ENCODE results near the gene ENAH. TPM values are rescaled to one million over a fixed set of nuclear protein-coding genes. Genes with fewer than 3 reads are reported as not detected.

ENAH gene
- polyA plus RNA-seq, 1 experiment = 121 TPM

- Histone ChIP-seq H3K4me3 (ENCODE audit: low read depth, low read length) (no peak overlapping the region), H3K27me3 (ENCODE audit: control insufficient read depth, insufficient read depth, low read length) (no peaks in the 10 kb centered on the region), H3K9me3 (ENCODE audit: control insufficient read depth, insufficient read depth, low read length) (no peaks in the 10 kb centered on the region), H3K27ac (ENCODE audit: low read depth, low read length) (no peak overlapping the region)
- ChIA-PET CTCF (interaction anchor here (1.1 to 1.3 kb wide), 3 partner anchors 286 to 502 kb away, joined by 3 to 4 read pairs (median 3); no protein-coding TSS in a partner anchor), POLR2A (interaction anchor here (0.7 kb wide), 1 partner anchor 435 kb away, joined by 11 read pairs; no protein-coding TSS in a partner anchor)
- no peak for DNase-seq (ENCODE audit: low read depth, low spot score)
- TF ChIP-seq CTCF (IDR thresholded peaks at IDR 0.05; ENCODE audit: low read depth, low read length) = no peak
Observed at GRCh38 chr1:225485991-225486530, 166.9 kb downstream of the ENAH start.

DNA sequence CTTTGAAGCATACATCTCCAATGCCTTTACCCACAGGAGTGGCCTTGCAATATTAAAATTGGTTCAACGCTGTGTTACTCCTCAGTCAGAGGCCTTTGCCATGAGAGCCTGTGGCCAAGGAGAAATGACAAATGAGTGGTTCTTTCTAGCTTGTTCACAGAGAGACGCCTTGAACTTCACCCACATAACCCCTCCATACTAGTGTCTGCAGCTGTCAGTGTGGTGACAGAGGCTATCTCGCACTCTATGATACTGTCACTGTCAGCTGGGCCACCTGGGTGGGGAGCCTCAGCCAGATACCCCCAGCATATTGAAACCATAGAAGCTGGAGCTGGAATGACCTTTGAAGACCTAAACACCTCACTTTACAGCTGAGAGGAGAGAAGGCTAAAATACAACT is 167.7 kb downstream of the ENAH start:
- no peak overlapping the region for H3K27ac ChIP-seq (ENCODE audit: low read depth, low read length)
- DNase-seq (ENCODE audit: low read depth, low spot score) = no peak
- no peaks in the 10 kb centered on the region for H3K9me3 ChIP-seq (ENCODE audit: control insufficient read depth, insufficient read depth, low read length)
- H3K27me3 ChIP-seq (ENCODE audit: control insufficient read depth, insufficient read depth, low read length) = no peaks in the 10 kb centered on the region
- H3K4me3 ChIP-seq (ENCODE audit: low read depth, low read length) = no peak overlapping the region
- ChIA-PET CTCF (interaction anchor here (0.6 to 1.6 kb wide), 4 partner anchors 112 to 503 kb away, joined by 3 to 8 read pairs (median 3); no protein-coding TSS in a partner anchor), POLR2A (no interaction called here)
- no peak for TF ChIP-seq CTCF (IDR thresholded peaks at IDR 0.05; ENCODE audit: low read depth, low read length)

GRCh38 chr1:225484657-225485214 is 168.2 kb downstream of the ENAH start:
- DNase-seq (ENCODE audit: low read depth, low spot score) = no peak
- H3K9me3 ChIP-seq (ENCODE audit: control insufficient read depth, insufficient read depth, low read length) = no peaks in the 10 kb centered on the region
- H3K27me3 ChIP-seq (ENCODE audit: control insufficient read depth, insufficient read depth, low read length) = no peaks in the 10 kb centered on the region
- POLR2A ChIA-PET = interaction anchor here (1.8 kb wide), 1 partner anchor 282 kb away, joined by 4 read pairs; no protein-coding TSS in a partner anchor
- H3K4me3 ChIP-seq (ENCODE audit: low read depth, low read length) = no peak overlapping the region
- no peak for TF ChIP-seq CTCF (IDR thresholded peaks at IDR 0.05; ENCODE audit: low read depth, low read length)
- H3K27ac ChIP-seq (ENCODE audit: low read depth, low read length) = no peak overlapping the region
- CTCF ChIA-PET = interaction anchor here (0.6 to 2.9 kb wide), 4 partner anchors 10 to 492 kb away, joined by 3 to 15 read pairs (median 6); no protein-coding TSS in a partner anchor

- CTCF ChIA-PET = interaction anchor here (1.6 to 2.9 kb wide), 2 partner anchors 9 to 288 kb away, joined by 8 to 15 read pairs; no protein-coding TSS in a partner anchor
- no peak for TF ChIP-seq CTCF (IDR thresholded peaks at IDR 0.05; ENCODE audit: low read depth, low read length)
- Histone ChIP-seq H3K9me3 (ENCODE audit: control insufficient read depth, insufficient read depth, low read length) (no peaks in the 10 kb centered on the region), H3K27ac (ENCODE audit: low read depth, low read length) (no peak overlapping the region), H3K4me3 (ENCODE audit: low read depth, low read length) (no peak overlapping the region), H3K27me3 (ENCODE audit: control insufficient read depth, insufficient read depth, low read length) (no peaks in the 10 kb centered on the region)
- POLR2A ChIA-PET = interaction anchor here (1.8 kb wide), 1 partner anchor 283 kb away, joined by 4 read pairs; no protein-coding TSS in a partner anchor
- no peak for DNase-seq (ENCODE audit: low read depth, low spot score)
Observed at GRCh38 chr1:225483818-225484656, 168.9 kb downstream of the ENAH start.

Data from AG04450 (cell line).